Measurements from ENCODE around the gene FCSK. TPM values are rescaled to one million over a fixed set of nuclear protein-coding genes. Genes with fewer than 3 reads are reported as not detected.

Gene FCSK
- polyA plus RNA-seq, 1 experiment, result 4.0 TPM

DNA sequence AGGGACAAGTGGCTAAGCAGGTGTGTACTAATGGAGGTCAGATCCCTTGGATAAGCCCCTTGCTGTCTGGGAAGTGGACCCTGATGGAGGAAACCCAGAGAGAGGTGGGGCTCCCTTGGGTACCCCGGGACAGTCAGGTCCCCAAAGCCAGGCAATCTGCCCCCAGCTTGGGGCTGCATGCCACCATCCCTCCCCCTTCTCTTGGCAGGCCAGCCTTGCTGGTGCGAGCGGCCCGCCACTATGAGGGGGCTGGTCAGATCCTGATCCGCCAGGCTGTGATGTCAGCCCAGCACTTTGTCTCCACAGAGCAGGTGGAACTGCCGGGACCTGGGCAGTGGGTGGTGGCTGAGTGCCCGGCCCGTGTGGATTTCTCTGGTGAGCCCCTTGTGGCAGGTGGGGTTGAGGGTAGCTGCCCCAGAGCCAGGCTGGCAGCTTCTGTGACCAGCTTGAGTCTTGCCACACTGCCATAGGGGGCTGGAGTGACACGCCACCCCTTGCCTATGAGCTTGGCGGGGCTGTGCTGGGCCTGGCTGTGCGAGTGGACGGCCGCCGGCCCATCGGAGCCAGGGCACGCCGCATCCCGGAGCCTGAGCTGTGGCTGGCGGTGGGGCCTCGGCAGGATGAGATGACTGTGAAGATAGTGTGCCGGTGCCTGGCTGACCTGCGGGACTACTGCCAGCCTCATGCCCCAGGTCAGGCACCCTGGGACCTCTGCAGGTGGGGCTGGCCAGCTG is 20.1 kb downstream of the FCSK start:
- no peak for DNase-seq (ENCODE audit: low read depth, low spot score)
- no peaks in the 10 kb centered on the region; the same call in 1 of the 2 replicates for H3K9me3 ChIP-seq (ENCODE audit: control insufficient read depth, insufficient read depth, low read length)

DNA sequence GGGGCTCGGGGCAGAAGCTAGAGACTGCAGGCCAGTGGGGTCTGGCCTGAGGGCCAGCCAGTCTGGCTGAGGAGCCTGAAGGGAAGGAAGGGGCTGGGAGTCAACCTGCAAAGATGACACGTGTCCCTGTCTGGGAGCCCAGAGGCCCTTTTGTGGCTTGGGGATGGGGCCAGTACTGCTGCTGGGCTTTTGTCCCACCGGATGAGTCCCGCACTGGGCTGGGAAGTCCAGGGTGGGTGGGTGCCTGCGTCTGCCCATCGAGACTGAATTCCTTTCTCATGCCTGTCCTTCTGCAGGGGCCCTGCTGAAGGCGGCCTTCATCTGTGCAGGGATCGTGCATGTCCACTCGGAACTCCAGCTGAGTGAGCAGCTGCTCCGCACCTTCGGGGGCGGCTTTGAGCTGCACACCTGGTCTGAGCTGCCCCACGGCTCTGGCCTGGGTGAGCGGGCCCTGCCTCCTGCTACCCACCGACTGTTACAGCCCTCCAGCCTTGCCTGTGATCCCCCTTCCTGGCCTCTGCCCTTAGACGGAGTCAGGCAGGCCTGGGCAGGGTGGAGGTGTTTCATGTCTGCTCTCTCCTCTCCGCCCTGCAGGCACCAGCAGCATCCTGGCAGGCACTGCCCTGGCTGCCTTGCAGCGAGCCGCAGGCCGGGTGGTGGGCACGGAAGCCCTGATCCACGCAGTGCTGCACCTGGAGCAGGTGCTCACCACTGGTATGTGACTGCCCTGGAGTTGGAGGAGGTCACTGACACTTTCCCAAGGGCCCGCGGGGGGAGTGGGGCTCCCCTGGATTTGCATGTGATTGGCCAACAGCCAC is 20.9 kb downstream of the FCSK start:
- Histone ChIP-seq H3K27ac (ENCODE audit: low read depth, low read length) (no peak overlapping the region), H3K9me3 (ENCODE audit: control insufficient read depth, insufficient read depth, low read length) (no peaks in the 10 kb centered on the region; the same call in 1 of the 2 replicates), H3K27me3 (ENCODE audit: control insufficient read depth, insufficient read depth, low read length) (no peaks in the 10 kb centered on the region), H3K4me3 (ENCODE audit: low read depth, low read length) (no peak overlapping the region)
- CTCF ChIA-PET, result no interaction called here
- TF ChIP-seq, protein P1, sequence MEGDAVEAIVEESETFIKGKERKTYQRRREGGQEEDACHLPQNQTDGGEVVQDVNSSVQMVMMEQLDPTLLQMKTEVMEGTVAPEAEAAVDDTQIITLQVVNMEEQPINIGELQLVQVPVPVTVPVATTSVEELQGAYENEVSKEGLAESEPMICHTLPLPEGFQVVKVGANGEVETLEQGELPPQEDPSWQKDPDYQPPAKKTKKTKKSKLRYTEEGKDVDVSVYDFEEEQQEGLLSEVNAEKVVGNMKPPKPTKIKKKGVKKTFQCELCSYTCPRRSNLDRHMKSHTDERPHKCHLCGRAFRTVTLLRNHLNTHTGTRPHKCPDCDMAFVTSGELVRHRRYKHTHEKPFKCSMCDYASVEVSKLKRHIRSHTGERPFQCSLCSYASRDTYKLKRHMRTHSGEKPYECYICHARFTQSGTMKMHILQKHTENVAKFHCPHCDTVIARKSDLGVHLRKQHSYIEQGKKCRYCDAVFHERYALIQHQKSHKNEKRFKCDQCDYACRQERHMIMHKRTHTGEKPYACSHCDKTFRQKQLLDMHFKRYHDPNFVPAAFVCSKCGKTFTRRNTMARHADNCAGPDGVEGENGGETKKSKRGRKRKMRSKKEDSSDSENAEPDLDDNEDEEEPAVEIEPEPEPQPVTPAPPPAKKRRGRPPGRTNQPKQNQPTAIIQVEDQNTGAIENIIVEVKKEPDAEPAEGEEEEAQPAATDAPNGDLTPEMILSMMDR (IDR thresholded peaks at IDR 0.05; ENCODE audit: low read depth, low read length), result no peak
- POLR2A ChIA-PET, result interaction anchor here (0.6 kb wide), 1 partner anchor 107 kb away, joined by 3 read pairs; no protein-coding TSS in a partner anchor
- no peak for DNase-seq (ENCODE audit: low read depth, low spot score)

More for the DNA sequence above, 20.1 kb downstream of the FCSK start:
- ChIA-PET CTCF (interaction anchor here (0.6 kb wide), 1 partner anchor 69 kb away, joined by 3 read pairs; no protein-coding TSS in a partner anchor), POLR2A (interaction anchor here (0.6 kb wide), 1 partner anchor 106 kb away, joined by 3 read pairs; no protein-coding TSS in a partner anchor)
- H3K27me3 ChIP-seq (ENCODE audit: control insufficient read depth, insufficient read depth, low read length), result no peaks in the 10 kb centered on the region
- H3K27ac ChIP-seq (ENCODE audit: low read depth, low read length), result no peak overlapping the region
- no peak overlapping the region for H3K4me3 ChIP-seq (ENCODE audit: low read depth, low read length)
- TF ChIP-seq, protein P1 (IDR thresholded peaks at IDR 0.05; ENCODE audit: low read depth, low read length), result no peak

DNA sequence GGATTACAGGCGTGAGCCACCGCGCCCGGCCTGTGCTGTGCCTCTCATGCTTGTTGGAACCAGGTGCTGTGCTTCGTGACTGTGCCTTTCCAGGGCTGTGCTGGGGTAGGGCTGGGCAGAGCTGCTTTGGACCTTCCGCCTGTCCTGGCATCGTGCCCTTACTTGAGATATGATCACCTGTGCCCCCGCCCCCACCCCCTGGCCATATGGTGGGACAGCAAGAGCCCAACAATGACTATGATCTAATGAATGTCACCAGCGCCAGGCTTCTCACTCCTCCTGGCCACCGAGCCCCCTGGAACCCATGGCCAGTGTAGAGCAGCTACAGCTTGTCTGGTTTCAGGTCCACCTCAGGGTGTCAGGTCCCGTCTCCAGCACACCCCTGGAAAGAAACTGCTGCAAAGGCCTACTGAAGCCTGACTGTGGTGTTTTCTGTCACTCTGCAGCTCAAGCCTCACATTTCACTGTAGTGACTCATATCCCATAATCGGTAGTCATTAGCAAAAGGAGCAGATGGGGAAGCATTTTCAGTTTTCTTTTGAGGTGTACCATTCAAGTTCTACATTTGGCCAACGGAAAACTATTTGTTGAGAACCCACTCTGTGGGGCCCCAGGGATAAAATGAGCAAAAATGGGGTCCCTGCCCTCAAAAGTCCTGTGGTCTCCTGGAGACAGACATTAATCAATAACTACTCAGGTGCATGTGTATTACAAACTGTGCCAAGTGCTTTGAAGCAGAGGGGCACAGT is 22.1 kb downstream of the FCSK start:
- CTCF ChIA-PET, result interaction anchor here (0.6 kb wide), 1 partner anchor 158 kb away, joined by 4 read pairs; no protein-coding TSS in a partner anchor
- Histone ChIP-seq H3K27ac (ENCODE audit: low read depth, low read length) (peak overlapping the region; percentile 77), H3K9me3 (ENCODE audit: control insufficient read depth, insufficient read depth, low read length) (no peaks in the 10 kb centered on the region; the same call in 1 of the 2 replicates), H3K4me3 (ENCODE audit: low read depth, low read length) (no peak overlapping the region), H3K27me3 (ENCODE audit: control insufficient read depth, insufficient read depth, low read length) (no peaks in the 10 kb centered on the region)
- POLR2A ChIA-PET, result interaction anchor here (0.6 to 1.3 kb wide), 3 partner anchors 16 to 95 kb away, joined by 4 to 11 read pairs (median 5); no protein-coding TSS in a partner anchor
- TF ChIP-seq, protein P1 (IDR thresholded peaks at IDR 0.05; ENCODE audit: low read depth, low read length), result no peak
- peak; percentile 50 for DNase-seq (ENCODE audit: low read depth, low spot score)

DNA sequence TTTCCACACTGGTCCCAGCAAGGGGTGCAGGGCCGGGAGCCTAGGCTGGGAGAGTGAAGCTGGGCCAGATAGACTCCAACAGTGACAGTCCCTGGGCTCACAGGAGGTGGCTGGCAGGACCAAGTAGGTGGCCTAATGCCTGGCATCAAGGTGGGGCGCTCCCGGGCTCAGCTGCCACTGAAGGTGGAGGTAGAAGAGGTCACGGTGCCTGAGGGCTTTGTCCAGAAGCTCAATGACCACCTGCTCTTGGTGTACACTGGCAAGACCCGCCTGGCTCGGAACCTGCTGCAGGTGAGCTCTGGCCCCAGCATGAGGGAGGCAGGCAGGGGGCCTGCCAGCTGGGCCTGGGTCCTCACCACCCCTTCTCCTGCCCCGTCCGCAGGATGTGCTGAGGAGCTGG is 23.8 kb downstream of the FCSK start:
- no peak overlapping the region for H3K4me3 ChIP-seq (ENCODE audit: low read depth, low read length)
- ChIA-PET CTCF (no interaction called here), POLR2A (no interaction called here)
- no peak overlapping the region for H3K27ac ChIP-seq (ENCODE audit: low read depth, low read length)
- H3K9me3 ChIP-seq (ENCODE audit: control insufficient read depth, insufficient read depth, low read length), result no peaks in the 10 kb centered on the region; the same call in 1 of the 2 replicates
- no peaks in the 10 kb centered on the region for H3K27me3 ChIP-seq (ENCODE audit: control insufficient read depth, insufficient read depth, low read length)
- TF ChIP-seq, protein P1 (IDR thresholded peaks at IDR 0.05; ENCODE audit: low read depth, low read length), result no peak
- DNase-seq (ENCODE audit: low read depth, low spot score), result no peak
